ENCODE results near the gene PFAS. TPM values are rescaled to one million over a fixed set of nuclear protein-coding genes. Genes with fewer than 3 reads are reported as not detected.

The PFAS gene
- total RNA-seq, 4 donors from 2014 or later, result 13.6 to 54.0 (median 40.0) TPM

GRCh38 chr17:8300627-8301242 lies 51.6 kb downstream of the PFAS start:
- DNase-seq, result peak; percentile 48 to 49
- H3K9me3 ChIP-seq, result no peaks in the 10 kb centered on the region
- no peak overlapping the region for H3K4me3 ChIP-seq
- no peaks in the 10 kb centered on the region for H3K4me1 ChIP-seq
- no peak overlapping the region for H3K27ac ChIP-seq
- no peaks in the 10 kb centered on the region for H3K27me3 ChIP-seq
- peak; percentile 74 to 90 (median 82) for TF ChIP-seq CTCF (IDR thresholded peaks at IDR 0.05)
- TF ChIP-seq POLR2A (IDR thresholded peaks at IDR 0.05), result no peak
- no peaks in the 10 kb centered on the region for H3K36me3 ChIP-seq
- intact Hi-C loops (cut with DNase I; ENCODE audit: low total_unique reads), result loop anchor here (10.0 kb wide), 1 partner anchor 226 kb away; no protein-coding TSS in a partner anchor

GRCh38 chr17:8310601-8311123 lies 61.6 kb downstream of the PFAS start:
- intact Hi-C loops (cut with DNase I; ENCODE audit: low total_unique reads), result no loop called here
- Histone ChIP-seq H3K27me3 (peaks cover 2 to 14% of the 10 kb centered on the region in 2 donors), H3K4me3 (no peak overlapping the region), H3K9me3 (no peaks in the 10 kb centered on the region), H3K4me1 (no peaks in the 10 kb centered on the region), H3K27ac (peak overlapping the region; percentile 59 to 64), H3K36me3 (no peaks in the 10 kb centered on the region)
- DNase-seq, result no peak
- TF ChIP-seq CTCF (IDR thresholded peaks at IDR 0.05) (no peak), POLR2A (IDR thresholded peaks at IDR 0.05) (no peak)

GRCh38 chr17:8311131-8311790 lies 62.2 kb downstream of the PFAS start:
- no peaks in the 10 kb centered on the region for H3K4me1 ChIP-seq
- TF ChIP-seq CTCF (IDR thresholded peaks at IDR 0.05) (no peak), POLR2A (IDR thresholded peaks at IDR 0.05) (no peak)
- no peak overlapping the region for H3K4me3 ChIP-seq
- no peaks in the 10 kb centered on the region for H3K36me3 ChIP-seq
- H3K9me3 ChIP-seq, result no peaks in the 10 kb centered on the region
- peak overlapping the region; percentile 59 to 64 for H3K27ac ChIP-seq
- intact Hi-C loops (cut with DNase I; ENCODE audit: low total_unique reads), result no loop called here
- no peak for DNase-seq
- peaks cover 3 to 14% of the 10 kb centered on the region in 2 donors for H3K27me3 ChIP-seq

- Histone ChIP-seq H3K9me3 (no peaks in the 10 kb centered on the region), H3K27me3 (peaks cover 3 to 14% of the 10 kb centered on the region in 2 donors), H3K4me1 (no peaks in the 10 kb centered on the region), H3K27ac (no peak overlapping the region), H3K36me3 (no peaks in the 10 kb centered on the region), H3K4me3 (no peak overlapping the region)
- DNase-seq, result no peak
- intact Hi-C loops (cut with DNase I; ENCODE audit: low total_unique reads), result no loop called here
- TF ChIP-seq POLR2A (IDR thresholded peaks at IDR 0.05), result no peak
- TF ChIP-seq CTCF (IDR thresholded peaks at IDR 0.05), result no peak
Observed at GRCh38 chr17:8312251-8312650, 63.2 kb downstream of the PFAS start.
